RKO (cell line): Measurements from ENCODE around the gene TMEM117.
A peak's percentile ranks its signal among the peaks of the same experiment; 100 is the strongest.
"Not testable (repeated sequence)": the region's sequence is repeated elsewhere in the genome, so short reads cannot be mapped to it uniquely, and the experiment has no call there.

Source experiments
- DNase-seq: peaks from one replicate; pipeline ENCODE4 v3.0.0-alpha.2; 2016; ENCODE audit warnings: low spot score

Gene TMEM117

DNA sequence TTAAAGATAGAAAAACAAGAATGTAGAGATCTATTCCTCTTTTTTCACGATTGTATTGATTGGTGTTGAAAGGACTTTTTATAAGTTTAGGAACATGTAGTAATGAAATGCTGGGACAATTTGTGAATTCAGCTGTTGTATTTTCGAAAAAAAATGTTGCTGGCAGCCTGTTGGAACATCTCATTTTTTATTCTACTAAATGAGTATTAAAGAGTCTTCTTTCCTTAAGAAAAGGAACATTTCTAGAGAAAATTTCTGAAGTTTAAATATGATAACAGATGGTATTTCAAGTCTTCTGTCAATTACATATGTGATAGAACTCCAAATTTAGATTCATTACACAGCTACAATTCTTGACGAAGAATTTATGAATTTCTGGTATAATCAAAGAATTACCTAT, 189.6 kb downstream of the TMEM117 start:
- DNase-seq = no peak

DNA sequence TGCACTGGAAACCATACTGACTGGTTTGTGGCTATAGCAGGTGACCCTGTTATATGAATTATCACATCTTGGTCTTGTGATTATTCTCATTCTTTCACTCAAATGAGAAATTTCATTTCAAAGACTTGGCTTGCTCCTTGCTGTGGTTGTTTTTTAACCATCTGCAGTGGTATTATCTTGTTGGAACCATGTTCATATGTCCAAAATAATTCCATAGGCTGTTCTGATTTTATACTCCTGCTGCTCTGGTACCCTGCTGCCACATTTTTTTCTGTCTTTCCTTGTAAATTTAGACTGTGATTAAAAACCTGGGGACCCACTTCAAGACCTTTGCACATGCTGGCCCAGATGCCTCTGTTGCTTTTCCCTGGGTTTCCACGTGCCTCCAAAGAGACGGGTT, 190.2 kb downstream of the TMEM117 start:
- DNase-seq = no peak

DNA sequence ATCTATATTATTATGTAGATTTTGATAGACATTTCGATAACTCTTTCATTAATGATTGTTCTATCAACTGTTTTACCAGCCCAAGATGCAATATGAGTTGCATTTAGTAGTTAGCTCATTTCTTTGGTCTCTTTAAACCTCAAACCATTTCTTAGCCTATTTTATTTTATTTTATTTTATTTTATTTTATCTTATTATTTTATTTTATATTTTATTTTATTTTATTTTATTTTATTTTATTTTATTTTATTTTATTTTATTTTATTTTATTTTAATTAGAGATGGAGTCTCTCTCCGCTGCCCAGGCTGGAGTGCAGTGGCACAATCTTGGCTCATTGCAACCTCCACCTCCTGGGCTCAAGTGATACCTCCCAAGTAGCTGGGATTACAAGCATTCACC, 191.0 kb downstream of the TMEM117 start:
- DNase-seq = not testable (repeated sequence)

DNA sequence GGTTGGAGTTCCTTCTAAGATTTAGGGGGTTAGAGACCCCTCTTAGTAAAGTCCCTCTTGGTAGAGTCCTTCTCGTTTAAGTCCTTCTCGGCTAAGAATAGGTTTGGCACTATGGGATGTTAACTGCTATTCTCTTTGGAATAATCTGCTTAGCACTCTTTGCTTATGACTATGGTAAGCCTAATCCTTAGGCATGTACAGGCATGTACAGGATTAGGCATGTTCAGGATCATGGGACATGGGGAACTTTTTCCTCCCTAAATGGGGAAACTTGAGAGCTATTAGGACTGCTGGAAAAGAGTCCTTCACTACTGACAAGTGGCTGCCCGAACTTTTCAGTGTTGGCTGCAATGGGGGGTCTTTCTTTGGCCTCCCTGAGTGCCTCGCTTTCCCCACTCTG, 193.3 kb downstream of the TMEM117 start:
- no peak for DNase-seq

DNA sequence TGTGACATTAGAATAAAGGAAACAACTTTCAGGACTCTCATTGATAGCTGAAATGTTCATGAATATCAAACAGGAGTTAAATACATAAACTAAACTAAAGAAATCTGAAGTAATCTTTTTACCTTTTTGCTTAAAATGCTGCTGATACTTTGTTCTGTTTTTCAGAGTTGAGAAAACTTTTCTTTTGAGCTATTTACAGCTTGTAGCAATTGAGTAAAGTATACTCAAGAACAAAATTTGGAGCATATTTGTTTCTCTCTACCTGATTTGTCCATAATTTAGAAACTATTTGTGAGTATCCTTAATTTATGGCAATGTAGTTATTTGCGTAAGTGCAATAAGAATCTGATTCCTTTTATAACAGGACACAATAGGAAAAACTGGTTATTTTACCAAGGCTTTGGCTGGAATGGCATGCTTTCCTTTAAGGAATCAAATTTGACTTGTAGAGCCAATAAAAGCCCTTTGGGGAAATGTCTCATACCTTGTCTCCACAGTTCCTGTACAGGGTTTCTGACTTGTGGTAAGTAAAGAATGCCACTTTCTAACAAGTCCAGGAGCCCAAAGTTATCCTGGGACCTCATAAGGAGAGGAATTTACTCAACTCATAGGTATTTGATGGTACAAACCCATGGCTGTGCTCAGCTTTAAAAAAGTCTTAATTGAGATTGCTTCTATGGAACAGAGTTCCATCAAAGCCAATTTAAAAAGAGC, 195.7 kb downstream of the TMEM117 start:
- no peak for DNase-seq

DNA sequence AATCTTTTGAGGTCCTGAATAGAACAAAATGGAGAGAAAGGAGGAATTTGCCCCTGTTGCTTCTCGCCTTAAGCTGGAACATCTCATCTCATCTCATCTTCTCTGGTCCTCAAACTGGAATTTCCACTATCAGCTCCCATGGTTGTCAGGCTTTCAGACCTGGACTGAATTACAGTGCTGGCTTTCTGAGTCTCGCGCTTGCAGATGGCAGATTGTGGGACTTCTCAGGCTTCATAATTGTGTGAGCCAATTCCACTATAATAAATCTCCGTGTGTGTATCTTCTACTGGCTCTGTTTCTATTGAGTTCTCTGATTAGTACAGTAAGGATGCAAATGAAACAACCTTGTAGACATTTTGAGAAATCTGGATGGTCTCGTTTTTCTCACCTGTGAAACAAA, 199.0 kb downstream of the TMEM117 start:
- DNase-seq = no peak

DNA sequence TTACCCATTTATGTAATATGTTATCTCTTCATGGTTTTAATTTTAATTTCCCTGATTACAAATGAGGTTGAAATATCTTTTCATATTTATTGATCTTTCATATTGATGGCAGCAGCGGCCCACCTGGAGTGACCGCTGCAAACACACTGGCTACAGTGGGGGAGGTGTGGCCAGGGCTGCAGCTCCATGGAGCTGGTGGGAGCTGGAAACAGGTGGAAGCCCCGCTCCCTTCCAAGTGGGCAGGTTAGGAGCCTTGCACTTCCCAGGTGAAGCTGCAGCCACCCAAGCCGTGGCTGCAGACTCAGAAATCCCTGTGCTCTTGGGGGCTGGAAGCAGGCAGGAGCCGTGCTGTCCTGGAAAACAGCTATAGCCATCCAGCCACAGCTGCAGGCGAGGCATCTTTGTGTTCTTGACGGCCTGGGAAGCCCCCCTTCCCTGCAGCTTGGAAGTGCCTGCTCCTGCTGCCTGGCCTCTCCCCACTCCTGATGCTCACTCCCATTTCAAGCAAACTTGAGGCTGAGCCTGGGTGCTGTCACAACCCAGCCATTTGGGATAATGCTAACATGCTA, 201.1 kb downstream of the TMEM117 start:
- DNase-seq = no peak

DNA sequence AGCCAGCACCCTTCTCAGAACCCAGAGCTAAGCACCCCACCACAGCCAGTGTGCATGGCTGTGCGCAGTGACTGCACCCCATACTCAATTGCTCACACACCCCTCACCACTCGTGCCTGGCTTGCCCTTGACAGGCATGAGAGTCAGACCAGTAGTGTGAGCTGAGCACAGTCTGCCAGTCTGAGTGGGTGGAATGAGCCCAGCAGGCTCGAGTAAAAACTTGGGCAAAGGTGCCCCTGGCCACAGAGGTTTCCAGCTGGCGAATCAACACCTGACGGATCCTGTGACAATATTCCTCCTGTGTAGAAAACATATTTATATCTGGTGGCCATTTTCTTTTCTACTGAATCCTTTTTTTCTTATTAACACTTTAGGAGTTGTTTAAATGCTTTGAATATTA, 202.5 kb downstream of the TMEM117 start:
- no peak for DNase-seq

DNA sequence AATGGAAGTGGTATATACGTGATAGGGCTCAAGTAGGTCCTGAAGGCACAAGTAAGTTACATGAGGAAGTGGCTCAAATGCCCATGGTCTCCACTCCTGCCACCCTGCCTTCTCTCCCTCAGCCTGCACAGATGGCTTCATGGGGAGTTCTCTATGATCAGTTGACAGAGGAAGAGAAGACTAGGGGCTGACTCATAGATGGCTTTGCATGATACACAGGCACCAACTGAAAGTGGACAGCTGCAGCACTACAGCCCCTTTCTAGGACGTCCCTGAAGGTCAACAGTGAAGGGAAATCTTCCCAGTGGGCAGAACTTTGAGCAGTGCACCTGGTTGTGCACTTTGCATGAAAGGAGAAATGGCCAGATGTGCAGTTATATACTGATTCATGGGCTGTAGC, 208.6 kb downstream of the TMEM117 start:
- not testable (repeated sequence) for DNase-seq

DNA sequence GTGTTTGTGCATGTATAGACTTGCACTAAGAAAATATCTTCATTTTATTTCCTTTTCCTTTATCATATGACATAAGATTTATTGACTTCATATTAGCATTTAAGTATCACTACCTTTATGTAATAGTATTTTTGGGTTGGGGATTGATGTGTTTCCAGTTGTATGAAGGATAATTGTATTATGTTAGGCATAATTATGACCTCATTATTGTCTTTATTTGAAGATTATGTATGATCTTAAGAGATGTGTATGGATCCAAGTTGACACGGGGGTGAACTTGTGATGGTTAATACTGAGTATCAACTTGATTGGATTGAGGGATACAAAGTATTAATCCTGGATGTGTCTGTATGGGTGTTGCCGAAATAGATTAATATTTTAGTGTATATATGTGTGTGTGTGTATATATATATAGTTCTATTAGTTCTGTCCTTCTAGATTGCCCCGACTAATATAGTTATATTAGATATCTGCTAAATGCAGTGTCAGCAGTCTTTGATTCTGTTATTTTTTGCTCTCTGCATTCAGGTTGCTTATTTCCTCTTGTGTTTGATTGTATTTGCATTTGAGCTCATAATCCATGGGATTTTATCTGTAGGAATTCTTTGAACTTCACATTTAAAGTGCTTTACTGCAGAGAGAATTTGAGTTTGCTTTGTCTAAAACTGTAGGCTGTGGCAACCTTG, 211.0 kb downstream of the TMEM117 start:
- no peak for DNase-seq

DNA sequence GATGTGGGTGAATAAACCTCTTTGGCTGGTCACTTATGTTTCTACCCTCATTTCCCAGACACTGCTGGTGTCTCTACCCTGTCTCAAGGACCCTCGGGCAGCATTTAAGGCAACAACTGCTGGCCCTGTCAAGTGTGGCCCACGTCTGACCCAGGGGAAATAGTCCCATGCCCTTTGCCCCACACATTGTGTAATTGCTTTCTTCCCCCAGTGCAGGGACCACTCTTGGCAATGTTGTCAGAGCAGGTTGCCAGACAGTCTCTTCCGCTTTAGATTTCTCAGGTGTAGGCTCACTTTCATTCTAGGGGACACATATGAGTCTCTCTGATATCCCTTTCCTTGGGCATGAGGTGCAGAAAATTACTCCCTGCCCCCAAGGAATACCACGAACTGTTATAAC, 216.7 kb downstream of the TMEM117 start:
- DNase-seq = no peak

DNA sequence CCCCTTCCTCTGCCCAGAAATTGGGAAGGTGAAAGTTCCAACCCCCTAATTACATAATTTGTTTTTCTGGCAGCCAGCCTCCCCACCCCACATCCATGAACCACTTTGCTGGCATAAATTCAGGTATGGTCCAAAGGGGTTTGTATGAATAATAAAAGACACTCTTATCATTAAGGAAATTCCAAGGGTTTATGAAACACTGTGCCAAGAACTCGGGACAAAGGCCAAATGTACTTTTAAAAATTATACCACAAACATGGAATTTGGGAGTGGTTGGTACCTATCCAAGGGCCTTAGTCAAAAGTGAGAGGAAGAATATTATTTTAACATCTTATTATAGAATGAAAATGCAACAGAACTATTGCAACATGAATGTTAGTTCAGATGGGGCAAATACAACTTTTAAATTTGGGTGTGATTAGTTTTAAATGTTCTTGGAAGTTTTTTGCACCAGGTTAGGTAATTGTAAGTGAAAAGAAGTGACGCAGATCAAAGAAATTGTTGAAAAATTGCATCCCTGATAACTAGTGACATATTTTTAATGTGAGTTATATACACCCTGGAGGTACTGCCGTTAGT, 217.8 kb downstream of the TMEM117 start:
- no peak for DNase-seq

DNA sequence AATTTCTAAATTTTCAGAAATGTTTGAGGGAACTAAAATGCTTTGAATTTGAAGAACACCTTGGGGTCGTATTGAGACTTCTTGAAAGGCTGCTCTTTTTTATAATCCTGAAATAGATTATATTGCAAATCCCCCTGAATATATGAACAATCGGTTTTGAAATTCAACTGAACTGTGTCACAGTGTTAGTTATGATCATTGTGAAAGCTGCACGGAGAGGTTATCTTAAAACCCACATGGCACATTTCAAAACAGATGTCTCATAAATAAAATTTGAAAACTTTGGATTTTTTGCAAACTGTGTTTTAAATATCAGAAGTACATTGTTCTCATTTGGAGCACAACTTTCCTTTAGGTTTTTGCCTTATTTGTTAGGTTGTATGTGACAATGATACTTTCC, 218.4 kb downstream of the TMEM117 start:
- DNase-seq = no peak

DNA sequence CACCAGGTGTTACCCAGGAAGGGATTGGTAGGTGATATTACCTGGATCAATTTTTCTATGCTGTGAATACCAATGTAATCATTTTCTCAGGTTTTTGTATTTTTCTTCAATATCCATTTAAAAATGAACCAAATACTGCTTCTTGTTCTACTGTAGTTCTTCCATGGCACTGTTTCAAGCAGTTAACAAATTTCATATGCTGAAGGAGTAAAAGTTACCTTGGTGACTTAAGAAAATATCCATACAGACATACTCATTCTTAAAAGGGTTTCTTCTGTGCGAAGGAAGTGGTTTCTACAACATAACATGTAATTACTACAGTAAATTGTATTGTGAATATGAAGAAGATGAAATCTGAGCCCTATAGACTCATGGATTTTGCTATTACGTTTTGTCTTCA, 222.5 kb downstream of the TMEM117 start:
- no peak for DNase-seq

DNA sequence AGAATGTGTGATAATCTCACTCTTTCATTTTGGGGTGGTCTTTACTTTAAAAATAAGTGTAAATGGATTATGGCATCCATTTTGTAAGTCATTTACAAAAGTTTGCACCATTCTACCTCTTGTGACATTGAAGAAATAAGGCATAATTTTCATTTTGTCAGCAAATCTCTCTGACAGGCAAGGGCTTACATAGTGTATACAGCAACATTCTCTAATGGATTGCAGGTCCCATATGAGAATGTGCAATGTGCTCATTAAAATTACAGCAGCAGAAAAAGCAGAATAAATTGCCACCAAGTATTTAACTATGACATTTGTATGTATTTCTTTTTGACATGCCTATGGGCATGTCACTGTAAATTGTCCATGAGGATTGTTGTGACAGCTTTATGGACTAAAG, 223.6 kb downstream of the TMEM117 start:
- no peak for DNase-seq

DNA sequence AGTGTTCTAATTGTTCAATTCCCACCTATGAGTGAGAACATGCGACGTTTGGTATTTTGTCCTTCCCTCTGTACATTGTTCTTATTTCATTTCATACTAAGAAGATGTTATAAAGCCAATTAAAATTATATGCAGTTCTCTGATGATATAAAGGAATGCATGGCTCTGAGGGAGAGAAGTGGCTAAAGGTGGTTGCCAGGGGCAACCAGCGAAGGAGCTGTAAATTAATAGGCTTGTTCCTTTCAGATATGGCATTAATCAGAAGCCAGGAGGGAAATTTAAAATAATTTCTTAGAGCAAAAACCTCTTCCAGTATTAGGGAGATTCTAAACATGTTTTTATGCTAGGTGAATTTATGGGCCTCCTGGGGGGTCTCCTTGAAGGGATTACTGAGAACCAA, 227.8 kb downstream of the TMEM117 start:
- no peak for DNase-seq

DNA sequence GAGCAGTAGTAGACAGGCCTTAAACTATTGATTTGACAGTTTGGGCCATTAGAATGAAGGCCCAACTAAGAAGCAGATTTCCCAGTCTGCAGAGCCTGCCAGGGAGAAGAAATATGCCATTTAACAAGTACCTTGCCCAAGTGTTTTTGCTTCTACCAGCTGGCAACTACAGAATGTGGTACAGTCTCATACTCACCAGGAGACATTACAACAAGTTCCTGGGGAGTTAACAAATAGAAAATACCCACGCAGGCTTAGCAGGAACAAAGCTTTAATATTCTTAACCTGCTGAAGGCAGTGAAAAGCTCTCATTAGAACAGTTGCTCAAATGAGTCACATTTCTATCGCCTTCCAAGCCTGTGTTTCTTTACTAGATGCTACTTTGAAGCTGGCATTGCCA, 241.0 kb downstream of the TMEM117 start:
- no peak for DNase-seq

DNA sequence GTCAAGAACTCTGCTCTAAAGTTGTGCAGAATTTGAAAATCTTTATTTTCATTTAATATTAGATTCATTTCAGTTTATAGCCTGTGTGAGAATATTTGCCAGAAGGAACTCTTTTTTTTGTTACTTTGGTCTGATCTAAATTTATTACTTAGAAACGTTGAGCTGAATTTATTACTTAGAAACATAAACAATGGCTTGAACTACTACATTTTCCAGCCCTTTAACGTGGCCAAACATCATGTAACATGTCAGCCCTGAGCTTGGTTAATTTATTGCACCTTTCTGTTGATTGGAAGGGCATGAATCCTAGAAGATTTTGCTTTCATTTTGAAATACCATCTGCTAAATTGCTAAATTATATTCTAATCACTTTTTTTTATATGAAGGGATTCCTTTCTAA, 241.4 kb downstream of the TMEM117 start:
- no peak for DNase-seq

DNA sequence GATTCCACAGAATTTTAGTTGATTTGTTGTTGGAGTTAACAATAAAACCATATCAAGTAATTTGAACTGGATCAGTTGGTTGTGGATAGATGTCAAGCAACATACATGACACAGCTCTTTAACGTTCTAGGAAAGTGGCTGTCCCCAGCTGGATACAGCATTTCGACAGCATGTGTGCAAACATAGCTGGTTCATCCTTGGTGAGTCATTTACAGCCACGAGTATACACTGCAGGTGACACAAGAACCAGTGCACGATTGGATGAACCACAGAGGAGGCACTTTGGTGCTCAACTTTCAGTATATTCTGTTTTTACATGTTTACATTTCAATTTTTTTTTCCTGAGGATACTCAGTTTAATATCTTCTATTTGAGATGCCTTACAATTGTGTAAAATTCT, 242.4 kb downstream of the TMEM117 start:
- DNase-seq = peak; percentile 16

DNA sequence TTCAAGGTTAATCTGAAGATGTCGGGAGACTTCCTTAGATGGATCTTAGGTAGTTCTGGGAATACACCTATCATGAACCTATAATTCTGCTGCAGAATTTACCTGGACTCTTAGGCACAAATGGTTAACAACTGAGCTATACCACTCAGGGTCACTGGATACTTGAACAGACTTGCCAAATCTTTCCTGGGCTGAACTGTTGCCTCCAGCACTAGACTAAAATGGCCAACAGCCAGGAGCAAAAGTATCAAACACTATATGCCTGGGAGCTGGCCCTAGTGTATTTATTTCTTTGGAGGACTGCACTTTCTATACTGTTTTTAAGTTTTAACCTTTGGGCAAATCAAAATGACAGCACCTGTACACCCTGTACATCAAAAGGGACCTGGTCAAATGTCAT, 252.8 kb downstream of the TMEM117 start:
- no peak for DNase-seq

DNA sequence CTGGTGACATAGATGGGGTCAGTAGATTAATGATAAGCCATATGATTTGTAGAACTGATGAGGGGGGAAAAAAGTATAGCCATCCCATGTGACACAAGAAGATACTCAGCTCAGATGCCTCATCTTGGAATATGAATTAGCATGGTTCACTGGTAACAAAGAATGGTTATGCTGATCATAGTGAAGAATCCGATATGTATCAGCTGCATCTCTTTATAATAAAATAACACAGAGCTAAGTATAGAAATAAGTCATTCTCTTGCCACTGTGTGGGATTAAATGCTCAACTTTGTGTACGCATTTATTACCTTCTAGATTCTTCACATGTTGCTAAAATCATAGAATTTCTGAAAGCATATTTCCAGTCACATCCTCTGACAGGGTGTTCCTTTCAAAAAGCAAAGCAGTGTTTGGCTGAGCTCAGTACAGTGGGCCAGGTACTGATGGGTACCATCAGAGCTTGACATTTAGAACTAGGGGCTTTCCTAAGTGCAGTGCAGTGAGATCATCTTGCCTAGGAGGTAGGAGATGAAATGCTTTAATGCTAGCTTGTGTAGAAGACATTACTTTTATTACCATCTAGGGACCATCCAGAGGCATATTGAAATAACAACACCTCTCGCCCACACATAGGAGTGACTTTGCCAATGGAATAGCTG, 256.2 kb downstream of the TMEM117 start:
- DNase-seq = no peak

DNA sequence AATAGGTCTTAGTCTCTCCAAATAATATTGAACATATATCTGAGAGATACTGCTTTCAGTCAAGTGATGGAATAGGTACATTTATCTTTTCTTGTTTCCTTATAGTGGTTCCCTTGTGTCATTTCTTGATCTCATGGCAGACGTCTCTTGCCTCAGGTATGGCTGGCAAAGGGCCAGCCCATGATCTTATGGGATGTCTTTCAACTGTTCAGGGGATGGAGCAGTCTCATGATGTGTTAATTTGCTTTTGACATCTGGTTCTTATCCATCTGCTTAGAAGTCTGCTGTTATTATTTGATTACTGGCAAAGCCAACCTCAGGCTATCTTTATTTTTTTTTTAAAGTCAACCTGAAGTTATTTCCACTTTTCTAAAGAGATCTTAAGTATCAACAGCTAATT, 262.9 kb downstream of the TMEM117 start:
- no peak for DNase-seq

DNA sequence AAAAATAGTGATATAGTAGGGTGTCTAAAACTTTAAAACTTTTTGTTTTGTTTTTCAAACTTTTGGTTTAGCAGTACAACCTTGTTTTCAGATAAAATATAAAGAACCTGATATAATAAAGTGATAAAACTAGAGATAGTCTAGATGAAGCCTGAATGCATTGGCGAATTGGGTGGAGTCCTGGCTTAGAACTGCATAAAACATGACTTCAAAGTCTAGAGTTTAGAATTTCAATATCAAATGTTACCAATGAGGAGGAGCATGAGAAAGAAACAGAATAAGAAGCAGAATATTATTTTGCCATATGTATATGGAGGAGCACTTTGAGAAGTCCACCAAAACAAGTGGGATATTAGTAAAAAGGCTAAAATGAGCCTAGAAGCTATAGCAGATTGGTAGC, 263.6 kb downstream of the TMEM117 start:
- no peak for DNase-seq
